ENCODE data around the gene METTL21C. TPM values are rescaled to one million over a fixed set of nuclear protein-coding genes. Genes with fewer than 3 reads are reported as not detected.

Gene METTL21C
- total RNA-seq, 2 experiments from 2014 or later = not detected

GRCh38 chr13:102709536-102709935 is 14.7 kb upstream of the METTL21C start:
- H3K27ac Mint-ChIP-seq = no peak overlapping the region
- H3K27me3 Mint-ChIP-seq = no peaks in the 10 kb centered on the region
- CTCF ChIA-PET = interaction anchor here (1.2 kb wide), 1 partner anchor 13 kb away, joined by 3 read pairs; no protein-coding TSS in a partner anchor
- TF ChIP-seq CTCF (IDR thresholded peaks at IDR 0.05) = no peak
- intact Hi-C loops (cut with micrococcal nuclease) = no loop called here
- ATAC-seq = no peak
- no peaks in the 10 kb centered on the region for H3K36me3 Mint-ChIP-seq (ENCODE audit: low read depth)
- no peaks in the 10 kb centered on the region for H3K4me1 Mint-ChIP-seq (ENCODE audit: low read depth)
- no peak for DNase-seq
- no peak overlapping the region for H3K4me3 Mint-ChIP-seq
- H3K9me3 Mint-ChIP-seq = no peaks in the 10 kb centered on the region
- POLR2A ChIA-PET = no interaction called here

GRCh38 chr13:102708991-102709390 is 14.1 kb upstream of the METTL21C start:
- no peaks in the 10 kb centered on the region for H3K4me1 Mint-ChIP-seq (ENCODE audit: low read depth)
- no peak overlapping the region for H3K4me3 Mint-ChIP-seq
- intact Hi-C loops (cut with micrococcal nuclease) = no loop called here
- ATAC-seq = no peak
- no peak for TF ChIP-seq CTCF (IDR thresholded peaks at IDR 0.05)
- no peak overlapping the region for H3K27ac Mint-ChIP-seq
- H3K27me3 Mint-ChIP-seq = no peaks in the 10 kb centered on the region
- DNase-seq = no peak
- ChIA-PET CTCF (interaction anchor here (1.2 kb wide), 1 partner anchor 13 kb away, joined by 3 read pairs; no protein-coding TSS in a partner anchor), POLR2A (no interaction called here)
- no peaks in the 10 kb centered on the region for H3K36me3 Mint-ChIP-seq (ENCODE audit: low read depth)
- no peaks in the 10 kb centered on the region for H3K9me3 Mint-ChIP-seq

- Mint-ChIP-seq H3K27me3 (no peaks in the 10 kb centered on the region), H3K9me3 (no peaks in the 10 kb centered on the region), H3K36me3 (ENCODE audit: low read depth) (no peaks in the 10 kb centered on the region), H3K27ac (no peak overlapping the region), H3K4me1 (ENCODE audit: low read depth) (no peaks in the 10 kb centered on the region), H3K4me3 (no peak overlapping the region)
- TF ChIP-seq CTCF (IDR thresholded peaks at IDR 0.05) = no peak
- intact Hi-C loops (cut with micrococcal nuclease) = no loop called here
- ChIA-PET CTCF (interaction anchor here (0.8 to 1.2 kb wide), 2 partner anchors 12 to 17 kb away, joined by 3 read pairs; no protein-coding TSS in a partner anchor), POLR2A (no interaction called here)
- ATAC-seq (no peak), DNase-seq (no peak)
Observed at GRCh38 chr13:102708211-102708610, 13.4 kb upstream of the METTL21C start.

GRCh38 chr13:102707467-102707866 is 12.6 kb upstream of the METTL21C start:
- no peak for TF ChIP-seq CTCF (IDR thresholded peaks at IDR 0.05)
- Mint-ChIP-seq H3K27me3 (no peaks in the 10 kb centered on the region), H3K9me3 (no peaks in the 10 kb centered on the region), H3K27ac (no peak overlapping the region), H3K4me1 (ENCODE audit: low read depth) (no peaks in the 10 kb centered on the region), H3K4me3 (no peak overlapping the region), H3K36me3 (ENCODE audit: low read depth) (no peaks in the 10 kb centered on the region)
- no peak for ATAC-seq
- DNase-seq = no peak
- ChIA-PET CTCF (interaction anchor here (0.8 kb wide), 1 partner anchor 17 kb away, joined by 3 read pairs; no protein-coding TSS in a partner anchor), POLR2A (no interaction called here)
- intact Hi-C loops (cut with micrococcal nuclease) = no loop called here

GRCh38 chr13:102704238-102705058 is 9.6 kb upstream of the METTL21C start:
- ChIA-PET CTCF (interaction anchor here (1.3 to 2.1 kb wide), 2 partner anchors 70 to 113 kb away, joined by 4 to 6 read pairs; partner anchors contain the start of gene TEX30), POLR2A (no interaction called here)
- TF ChIP-seq CTCF (IDR thresholded peaks at IDR 0.05) = no peak
- Mint-ChIP-seq H3K9me3 (no peaks in the 10 kb centered on the region), H3K27ac (no peak overlapping the region), H3K4me3 (no peak overlapping the region), H3K36me3 (ENCODE audit: low read depth) (no peaks in the 10 kb centered on the region), H3K4me1 (ENCODE audit: low read depth) (no peaks in the 10 kb centered on the region), H3K27me3 (no peaks in the 10 kb centered on the region)
- no peak for ATAC-seq
- DNase-seq = no peak
- intact Hi-C loops (cut with micrococcal nuclease) = no loop called here

Data from activated CD8-positive, alpha-beta T cell treated with anti-CD3 and anti-CD28 coated beads for 36 hours (primary cell).